T follicular helper cell (primary cell): ENCODE results near the gene RAB2B.
"Not testable (repeated sequence)": the region's sequence is repeated elsewhere in the genome, so short reads cannot be mapped to it uniquely, and the experiment has no call there.

Experiments used
- DNase-seq: peaks from one replicate; pipeline ENCODE4 v3.0.0-alpha.2; 2020; ENCODE audit warnings: low read depth

RAB2B gene

GRCh38 chr14:21494902-21495762, 18.4 kb upstream of the RAB2B start:
- DNase-seq: no peak

GRCh38 chr14:21486640-21487087, 9.9 kb upstream of the RAB2B start:
- no peak for DNase-seq

GRCh38 chr14:21476523-21476924, 235 bp downstream of the RAB2B start:
- peak; percentile 84 for DNase-seq

- DNase-seq: no peak
Measured at GRCh38 chr14:21475767-21476522, 814 bp downstream of the RAB2B start.

GRCh38 chr14:21467616-21468015, 9.1 kb downstream of the RAB2B start:
- no peak for DNase-seq

GRCh38 chr14:21455912-21456667, 20.7 kb downstream of the RAB2B start, which contains the start of gene CHD8:
Gene CHD8, minus strand, starts transcription at chr14:21456123. Its CDS starts 24,480 bp downstream, at chr14:21431643.
- DNase-seq: peak; percentile 99

GRCh38 chr14:21455592-21455911, 21.2 kb downstream of the RAB2B start:
- DNase-seq: no peak

- DNase-seq: no peak
Measured at GRCh38 chr14:21454843-21455544, 21.8 kb downstream of the RAB2B start.

GRCh38 chr14:21449899-21450216, 26.9 kb downstream of the RAB2B start:
- no peak for DNase-seq

GRCh38 chr14:21442657-21443056, 34.1 kb downstream of the RAB2B start:
- DNase-seq: not testable (repeated sequence)

GRCh38 chr14:21440859-21441258, 35.9 kb downstream of the RAB2B start:
- no peak for DNase-seq

- DNase-seq: peak; percentile 99
Measured at GRCh38 chr14:21437063-21437901, 39.5 kb downstream of the RAB2B start.

- DNase-seq: no peak
Measured at GRCh38 chr14:21436567-21437062, 40.1 kb downstream of the RAB2B start.

GRCh38 chr14:21431126-21431525, 45.6 kb downstream of the RAB2B start:
- DNase-seq: no peak

GRCh38 chr14:21428930-21429329, 47.8 kb downstream of the RAB2B start:
- DNase-seq: no peak

GRCh38 chr14:21426692-21427091, 50.1 kb downstream of the RAB2B start:
- no peak for DNase-seq

- DNase-seq: no peak
Measured at GRCh38 chr14:21419528-21419927, 57.2 kb downstream of the RAB2B start.

GRCh38 chr14:21415329-21415728, 61.4 kb downstream of the RAB2B start:
- DNase-seq: no peak

- no peak for DNase-seq
Measured at GRCh38 chr14:21414137-21414631, 62.6 kb downstream of the RAB2B start.
